Activated CD4-positive, alpha-beta T cell treated with anti-CD3 and anti-CD28 coated beads for 24 hours (primary cell): Measurements from ENCODE around the gene SNX1.

ENCODE experiments used
- DNase-seq, 2 donors: peaks; one replicate each; pipeline ENCODE4 v3.0.0-alpha.2; 2020; ENCODE audit warnings: low read depth in 2 of 2

SNX1 gene

DNA sequence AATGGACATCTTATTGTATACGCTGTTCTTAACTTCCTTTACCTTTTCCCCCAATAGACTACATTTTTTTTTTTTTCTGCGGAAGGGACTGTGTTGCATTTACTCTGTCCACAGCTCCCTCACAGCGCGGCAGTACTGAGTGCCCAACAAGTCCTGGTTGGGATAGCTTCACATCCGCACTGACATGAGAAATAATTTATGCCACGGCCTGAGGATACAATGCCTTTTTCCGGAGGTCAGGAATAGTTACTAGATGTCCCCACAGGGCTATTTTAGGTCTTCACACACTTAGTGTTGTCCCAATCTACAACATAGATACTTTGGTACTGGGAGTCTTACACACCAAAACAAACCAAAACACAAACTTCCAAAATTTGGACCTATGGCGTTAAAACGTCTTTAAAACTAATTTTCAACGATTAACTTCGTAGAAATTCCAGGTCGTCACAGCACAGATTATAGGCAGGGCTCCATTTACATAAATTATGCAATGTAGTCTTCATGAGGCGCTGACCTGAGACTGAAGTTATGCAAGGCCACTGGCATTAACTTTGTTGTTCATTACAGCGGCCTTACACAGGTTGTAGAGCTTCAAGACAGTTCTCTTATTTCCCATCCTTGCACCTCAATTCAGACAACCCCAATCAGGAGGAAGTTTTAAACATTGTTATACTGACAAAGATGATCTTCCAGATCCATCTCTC lies 68.0 kb downstream of the SNX1 start:
- no peak for DNase-seq

DNA sequence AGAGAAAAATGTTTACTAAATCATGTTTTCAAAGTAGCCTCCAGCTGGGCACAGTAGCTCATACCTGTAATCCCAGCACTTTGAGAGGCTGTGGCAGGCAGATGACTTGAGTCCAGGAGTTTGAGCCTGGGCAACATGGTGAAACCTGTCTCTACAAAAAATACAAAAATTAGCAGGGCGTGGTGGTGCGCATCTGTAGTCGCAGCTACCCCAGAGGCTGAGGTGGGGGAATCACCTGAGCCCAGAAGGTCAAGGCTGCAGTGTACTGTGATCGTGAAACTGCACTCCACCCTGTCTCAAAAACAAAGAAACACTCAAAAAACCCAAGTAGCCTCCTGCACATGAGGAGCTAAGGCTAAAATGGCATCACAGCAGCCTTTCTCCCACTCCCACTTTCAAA lies 68.7 kb downstream of the SNX1 start:
- no peak for DNase-seq

DNA sequence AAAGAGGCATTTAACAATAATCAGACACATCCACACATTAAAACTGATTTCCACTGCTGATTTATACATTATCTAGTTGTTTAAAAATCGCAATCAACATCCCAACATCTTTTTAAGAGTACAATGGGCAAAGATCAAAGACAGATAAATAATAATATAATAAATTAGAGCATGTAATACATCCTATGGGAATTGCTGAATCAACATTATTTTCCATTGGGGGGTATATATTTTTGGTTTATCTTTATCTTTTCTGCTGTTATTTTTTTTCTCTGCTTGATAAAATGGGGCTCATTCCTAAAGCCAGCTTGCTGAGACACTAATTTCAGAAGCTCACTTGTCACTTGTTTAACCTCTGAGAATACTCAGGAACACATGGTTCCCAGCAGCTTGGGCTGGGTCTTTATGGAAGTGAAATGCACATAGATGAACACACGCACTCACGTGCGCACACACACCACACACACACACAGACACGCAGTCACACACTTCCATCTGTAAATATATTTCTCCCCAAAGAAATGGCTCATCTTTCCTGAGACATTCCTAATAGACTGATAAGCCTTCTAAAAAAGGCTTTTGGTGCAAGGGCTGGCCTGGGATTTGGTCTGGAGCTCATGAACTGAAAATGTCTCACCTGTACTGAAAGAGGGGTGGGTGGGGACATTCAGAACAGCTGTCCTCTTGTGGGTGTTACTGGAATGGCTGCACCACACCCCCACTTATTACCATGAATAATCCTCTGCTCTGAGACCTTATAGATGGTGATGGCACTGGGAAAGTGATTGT lies 70.5 kb downstream of the SNX1 start:
- no peak for DNase-seq

DNA sequence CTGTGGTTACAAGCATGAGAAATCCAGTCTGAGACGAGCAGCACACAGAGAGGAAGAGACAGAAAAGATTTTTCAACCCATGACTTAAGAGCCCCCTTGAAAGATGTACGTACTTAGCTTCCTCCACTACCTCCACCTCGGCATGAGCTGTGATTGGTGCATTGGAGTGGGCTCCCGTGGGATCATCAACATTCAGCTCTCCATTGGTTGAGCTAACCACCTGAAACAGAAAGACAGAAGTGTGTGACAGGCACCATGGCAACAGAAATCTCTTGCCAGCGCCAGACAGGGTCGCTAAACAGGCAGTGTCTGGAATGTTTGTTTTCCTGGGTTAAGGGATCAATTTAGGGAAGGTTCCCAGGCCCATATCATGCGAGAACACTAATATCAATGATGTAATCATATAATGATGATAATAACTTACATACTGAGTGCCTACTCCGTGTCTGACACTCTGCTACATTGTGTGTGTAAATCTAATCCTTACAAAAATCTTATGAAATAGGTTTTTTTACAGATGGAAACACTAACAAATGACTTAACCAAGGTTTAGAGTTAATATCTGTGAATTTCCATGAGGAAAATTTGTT lies 84.5 kb downstream of the SNX1 start:
- no peak for DNase-seq

DNA sequence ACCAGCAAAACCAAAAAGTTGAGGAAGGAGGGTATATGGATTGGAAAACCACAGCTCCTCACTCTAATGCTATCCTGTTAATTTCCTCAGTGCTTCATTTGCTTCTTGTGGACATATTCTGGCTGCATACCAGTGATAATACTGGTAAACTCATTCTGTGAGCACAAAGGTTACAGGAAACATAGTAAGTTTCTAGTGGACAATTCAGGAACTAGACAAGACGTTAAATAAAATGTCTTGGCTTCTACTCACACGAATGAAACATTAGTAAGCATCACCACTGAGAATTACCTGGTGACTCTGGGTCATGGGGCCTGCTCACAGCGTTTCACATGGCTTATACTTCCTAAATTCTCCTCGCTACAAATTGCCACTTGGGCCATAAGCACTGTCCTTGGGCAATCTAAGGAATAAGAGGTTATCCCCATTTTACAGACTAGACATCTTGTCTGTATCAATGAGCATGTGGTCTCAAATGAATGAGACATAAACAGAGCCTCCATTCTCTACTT lies 87.1 kb downstream of the SNX1 start:
- no peak for DNase-seq

DNA sequence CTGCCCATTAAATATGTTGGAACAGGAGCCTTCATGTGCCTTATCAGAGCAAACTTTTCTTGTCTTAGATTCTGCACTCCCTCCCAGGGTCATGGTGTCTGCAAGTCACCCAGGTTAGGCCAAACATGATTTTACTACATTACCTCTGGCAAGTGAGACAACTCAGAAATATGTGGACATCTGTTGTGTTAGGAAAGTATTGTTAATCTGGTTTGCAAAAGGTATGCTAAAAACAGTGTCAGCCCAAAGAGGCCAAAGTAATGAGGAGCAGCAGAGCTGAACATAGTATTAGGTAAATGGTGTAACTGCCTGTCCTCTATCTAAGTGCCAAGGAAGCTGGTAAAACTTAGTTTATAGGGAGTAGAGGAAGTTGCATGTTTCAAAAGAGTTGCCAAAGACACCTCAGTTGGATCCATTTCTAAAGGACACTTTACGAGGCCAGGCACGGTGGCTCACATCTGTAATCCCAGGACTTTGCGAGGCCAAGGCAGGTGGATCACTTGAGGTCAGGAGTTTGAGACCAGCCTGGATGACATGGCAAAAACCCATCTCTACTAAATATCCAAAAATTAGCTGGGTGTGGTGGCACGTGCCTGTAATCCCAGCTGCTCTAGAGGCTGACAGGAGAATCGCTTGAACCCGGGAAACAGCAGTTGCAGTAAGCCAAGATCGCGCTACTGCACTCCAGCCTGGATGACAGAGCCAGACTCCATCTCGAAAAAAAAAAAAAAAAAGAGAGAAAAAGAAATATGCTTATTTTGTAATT lies 89.5 kb downstream of the SNX1 start:
- no peak for DNase-seq

DNA sequence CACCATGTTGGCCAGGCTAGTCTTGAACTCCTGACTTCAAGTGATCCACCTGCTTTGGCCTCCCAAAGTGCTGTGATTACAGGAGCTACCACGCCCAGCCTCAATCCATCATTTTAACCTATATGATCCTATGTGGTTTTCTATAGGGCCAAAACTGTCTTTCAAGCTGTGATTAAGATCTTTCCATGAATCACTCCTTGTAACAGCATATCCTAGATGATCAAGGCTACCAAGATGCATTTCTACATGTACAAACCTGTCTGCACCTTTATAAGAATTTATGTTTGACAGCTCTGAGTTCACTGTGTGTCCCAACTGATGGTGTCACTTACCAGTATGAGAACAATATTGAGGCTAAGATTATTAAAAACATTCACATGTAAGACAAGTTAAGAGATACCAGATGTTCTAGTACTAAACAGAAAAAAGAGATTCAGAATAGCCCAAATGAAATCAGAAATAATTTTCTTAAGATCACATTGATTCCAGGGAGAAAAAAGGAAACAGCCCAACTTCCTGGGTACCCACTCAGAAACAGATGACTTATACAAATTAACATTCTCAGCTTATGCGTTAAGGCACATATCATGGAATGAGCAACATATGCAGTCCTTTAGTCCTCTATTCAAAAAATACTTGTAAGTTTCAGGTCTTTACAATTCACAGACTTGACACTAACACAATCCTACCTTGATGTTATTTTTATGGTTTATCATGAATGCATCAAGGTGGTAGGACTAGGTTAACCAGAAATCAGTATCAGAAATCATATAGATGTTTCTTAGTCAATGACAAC lies 91.8 kb downstream of the SNX1 start:
- no peak for DNase-seq
